ENCODE measurements around the gene FOXC1.

GRCh38 chr6:1635305-1636010 is 25.7 kb downstream of the FOXC1 start:
- TF ChIP-seq CTCF (conservative IDR thresholded peaks at IDR 0.05; ENCODE audit: low read depth in 2 of 2) (no peak), CREB1 (CRISPR knock-in tag; IDR thresholded peaks at IDR 0.05; ENCODE audit: low read depth) (no peak), REST (IDR thresholded peaks at IDR 0.05; ENCODE audit: unreplicated experiment) (no peak), EZH2 (IDR thresholded peaks at IDR 0.05; ENCODE audit: low read depth, unreplicated experiment) (no peak), POLR2AphosphoS5 (IDR thresholded peaks at IDR 0.05; ENCODE audit: low read depth) (no peak), STAT1 (IDR thresholded peaks at IDR 0.05; ENCODE audit: unreplicated experiment) (no peak), EZH2phosphoT487 (IDR thresholded peaks at IDR 0.05; ENCODE audit: unreplicated experiment) (no peak), ETS1 (IDR thresholded peaks at IDR 0.05) (no peak), ZNF331 (CRISPR knock-in tag; IDR thresholded peaks at IDR 0.05; ENCODE audit: low read depth) (no peak), NANOG (IDR thresholded peaks at IDR 0.05; ENCODE audit: borderline replicate concordance) (no peak), JUNB (IDR thresholded peaks at IDR 0.05; ENCODE audit: unreplicated experiment) (no peak), ZNF114 (CRISPR knock-in tag; IDR thresholded peaks at IDR 0.05) (no peak)
